ENCODE results near the gene PLIN5. TPM values are rescaled to one million over a fixed set of nuclear protein-coding genes. Genes with fewer than 3 reads are reported as not detected.

The PLIN5 gene
- total RNA-seq, 2 experiments from 2014 or later, result 0.32 to 0.56 TPM

GRCh38 chr19:4483385-4483784 lies 51.6 kb downstream of the PLIN5 start:
- Mint-ChIP-seq H3K27me3 (no peaks in the 10 kb centered on the region), H3K27ac (no peak overlapping the region), H3K9me3 (no peaks in the 10 kb centered on the region), H3K4me1 (no peaks in the 10 kb centered on the region), H3K4me3 (no peak overlapping the region), H3K36me3 (peaks cover 4% of the 10 kb centered on the region)
- no peak for DNase-seq

GRCh38 chr19:4482721-4483364 lies 52.2 kb downstream of the PLIN5 start:
- H3K9me3 Mint-ChIP-seq, result no peaks in the 10 kb centered on the region

GRCh38 chr19:4477034-4477801 lies 57.8 kb downstream of the PLIN5 start:
- H3K27ac Mint-ChIP-seq, result no peak overlapping the region
- H3K4me3 Mint-ChIP-seq, result no peak overlapping the region

More at GRCh38 chr19:4482721-4483364, 52.2 kb downstream of the PLIN5 start:
- Mint-ChIP-seq H3K4me3 (no peak overlapping the region), H3K36me3 (peaks cover 4% of the 10 kb centered on the region), H3K4me1 (no peaks in the 10 kb centered on the region), H3K27me3 (no peaks in the 10 kb centered on the region), H3K27ac (no peak overlapping the region)
- DNase-seq, result no peak

GRCh38 chr19:4474514-4475022 lies 60.5 kb downstream of the PLIN5 start:
- H3K9me3 Mint-ChIP-seq, result no peaks in the 10 kb centered on the region
- H3K36me3 Mint-ChIP-seq, result peaks cover 3% of the 10 kb centered on the region
- no peak overlapping the region for H3K27ac Mint-ChIP-seq
- no peaks in the 10 kb centered on the region for H3K27me3 Mint-ChIP-seq
- peaks cover 21% of the 10 kb centered on the region for H3K4me1 Mint-ChIP-seq
- H3K4me3 Mint-ChIP-seq, result peak overlapping the region; percentile 85
- peak; percentile 45 for DNase-seq

More at GRCh38 chr19:4477034-4477801, 57.8 kb downstream of the PLIN5 start:
- DNase-seq, result no peak
- Mint-ChIP-seq H3K27me3 (no peaks in the 10 kb centered on the region), H3K36me3 (peaks cover 3% of the 10 kb centered on the region), H3K4me1 (peaks cover 16% of the 10 kb centered on the region), H3K9me3 (no peaks in the 10 kb centered on the region)

- H3K9me3 Mint-ChIP-seq, result no peaks in the 10 kb centered on the region
- H3K36me3 Mint-ChIP-seq, result peaks cover 3% of the 10 kb centered on the region
- no peak for DNase-seq
- H3K27ac Mint-ChIP-seq, result no peak overlapping the region
- peak overlapping the region; percentile 85 for H3K4me3 Mint-ChIP-seq
- H3K4me1 Mint-ChIP-seq, result peaks cover 21% of the 10 kb centered on the region
- no peaks in the 10 kb centered on the region for H3K27me3 Mint-ChIP-seq
Measured at GRCh38 chr19:4473763-4474513, 61.1 kb downstream of the PLIN5 start.

- H3K36me3 Mint-ChIP-seq, result peaks cover 3% of the 10 kb centered on the region
- no peaks in the 10 kb centered on the region for H3K9me3 Mint-ChIP-seq
- H3K27me3 Mint-ChIP-seq, result no peaks in the 10 kb centered on the region
- H3K4me1 Mint-ChIP-seq, result peaks cover 21% of the 10 kb centered on the region
- DNase-seq, result no peak
- peak overlapping the region; percentile 63 for H3K27ac Mint-ChIP-seq
- H3K4me3 Mint-ChIP-seq, result peak overlapping the region; percentile 85
Measured at GRCh38 chr19:4473011-4473762, 61.8 kb downstream of the PLIN5 start.

Other genes starting within 250 kb of the PLIN5 start
- 10 to 100 TPM; 12.6 to 14.7 TPM for gene TMIGD2, start 232.8 kb downstream of the PLIN5 start, total RNA-seq
- 10 to 100 TPM; 21.0 to 21.3 TPM for gene FSD1, start 230.6 kb downstream of the PLIN5 start, total RNA-seq
- gene STAP2, start 196.4 kb downstream of the PLIN5 start, total RNA-seq, result 10 to 100 TPM; 12.3 to 13.1 TPM
- 10 to 100 TPM; 15.6 to 18.8 TPM for gene MPND, start 191.7 kb downstream of the PLIN5 start, total RNA-seq
- 10 to 100 TPM; 40.3 to 41.1 TPM for gene SH3GL1, start 134.7 kb downstream of the PLIN5 start, total RNA-seq
- 10 to 100 TPM; 76.8 to 77.6 TPM for gene CHAF1A, start 132.6 kb downstream of the PLIN5 start, total RNA-seq
- gene UBXN6, start 77.4 kb downstream of the PLIN5 start, total RNA-seq, result 10 to 100 TPM; 37.0 to 37.8 TPM
- 10 to 100 TPM; 45.5 to 47.0 TPM for gene HDGFL2, start 62.9 kb downstream of the PLIN5 start, total RNA-seq
- gene PLIN4, start 16.7 kb downstream of the PLIN5 start, total RNA-seq, result not detected
- under 1 TPM; 0.19 to 0.38 TPM for gene LRG1, start 4.8 kb upstream of the PLIN5 start, total RNA-seq
- gene SEMA6B, start 24.5 kb upstream of the PLIN5 start, total RNA-seq, result not detected
- gene TNFAIP8L1, start 104.3 kb upstream of the PLIN5 start, total RNA-seq, result 10 to 100 TPM; 10.7 to 11.3 TPM
- gene MYDGF, start 135.1 kb upstream of the PLIN5 start, total RNA-seq, result 10 to 100 TPM; 59.2 to 65.8 TPM
- 10 to 100 TPM; 71.7 to 72.3 TPM for gene DPP9, start 188.6 kb upstream of the PLIN5 start, total RNA-seq